ENCODE measurements around the gene IL23R.

The IL23R gene

GRCh38 chr1:67290236-67290635 lies 124.0 kb downstream of the IL23R start:
- FAIRE-seq (no peak), DNase-seq (ENCODE audit: insufficient read length, low spot score) (no peak)
- TF ChIP-seq, protein P1, sequence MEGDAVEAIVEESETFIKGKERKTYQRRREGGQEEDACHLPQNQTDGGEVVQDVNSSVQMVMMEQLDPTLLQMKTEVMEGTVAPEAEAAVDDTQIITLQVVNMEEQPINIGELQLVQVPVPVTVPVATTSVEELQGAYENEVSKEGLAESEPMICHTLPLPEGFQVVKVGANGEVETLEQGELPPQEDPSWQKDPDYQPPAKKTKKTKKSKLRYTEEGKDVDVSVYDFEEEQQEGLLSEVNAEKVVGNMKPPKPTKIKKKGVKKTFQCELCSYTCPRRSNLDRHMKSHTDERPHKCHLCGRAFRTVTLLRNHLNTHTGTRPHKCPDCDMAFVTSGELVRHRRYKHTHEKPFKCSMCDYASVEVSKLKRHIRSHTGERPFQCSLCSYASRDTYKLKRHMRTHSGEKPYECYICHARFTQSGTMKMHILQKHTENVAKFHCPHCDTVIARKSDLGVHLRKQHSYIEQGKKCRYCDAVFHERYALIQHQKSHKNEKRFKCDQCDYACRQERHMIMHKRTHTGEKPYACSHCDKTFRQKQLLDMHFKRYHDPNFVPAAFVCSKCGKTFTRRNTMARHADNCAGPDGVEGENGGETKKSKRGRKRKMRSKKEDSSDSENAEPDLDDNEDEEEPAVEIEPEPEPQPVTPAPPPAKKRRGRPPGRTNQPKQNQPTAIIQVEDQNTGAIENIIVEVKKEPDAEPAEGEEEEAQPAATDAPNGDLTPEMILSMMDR (IDR thresholded peaks at IDR 0.05; ENCODE audit: insufficient read depth, missing control alignments): no peak

- FAIRE-seq: no peak
- TF ChIP-seq, protein P1 (IDR thresholded peaks at IDR 0.05; ENCODE audit: insufficient read depth, missing control alignments): no peak
Observed at GRCh38 chr1:67294836-67295617, 128.8 kb downstream of the IL23R start.

GRCh38 chr1:67298762-67299161 lies 132.5 kb downstream of the IL23R start:
- DNase-seq (ENCODE audit: insufficient read length, low spot score): no peak
- TF ChIP-seq, protein P1 (IDR thresholded peaks at IDR 0.05; ENCODE audit: insufficient read depth, missing control alignments): no peak
- no peak for FAIRE-seq

More at GRCh38 chr1:67294836-67295617, 128.8 kb downstream of the IL23R start:
- no peak for DNase-seq (ENCODE audit: insufficient read length, low spot score)

- TF ChIP-seq, protein P1 (IDR thresholded peaks at IDR 0.05; ENCODE audit: insufficient read depth, missing control alignments): no peak
- no peak for FAIRE-seq
- DNase-seq (ENCODE audit: insufficient read length, low spot score): no peak
Observed at GRCh38 chr1:67299296-67299695, 133.0 kb downstream of the IL23R start.

DNA sequence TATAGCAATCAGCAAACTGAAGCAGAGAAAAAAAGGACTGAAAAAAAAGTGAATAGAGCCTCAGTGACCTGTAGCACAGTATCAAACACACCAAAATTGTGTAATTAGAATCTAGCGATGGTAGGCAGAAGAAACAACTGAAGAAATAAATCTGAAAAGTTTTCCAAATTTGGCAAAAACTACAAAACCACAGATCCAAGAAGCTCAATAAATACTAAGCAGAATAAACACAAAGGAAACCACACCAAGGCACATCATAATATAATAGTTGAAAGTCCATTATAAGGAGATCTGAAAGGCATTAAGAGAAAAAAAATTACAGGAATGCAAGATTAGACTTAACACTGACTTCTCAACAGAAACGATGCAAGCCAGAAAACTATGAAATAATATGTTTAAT lies 134.3 kb downstream of the IL23R start:
- FAIRE-seq (no peak), DNase-seq (ENCODE audit: insufficient read length, low spot score) (no peak)
- TF ChIP-seq, protein P1 (IDR thresholded peaks at IDR 0.05; ENCODE audit: insufficient read depth, missing control alignments): no peak

DNA sequence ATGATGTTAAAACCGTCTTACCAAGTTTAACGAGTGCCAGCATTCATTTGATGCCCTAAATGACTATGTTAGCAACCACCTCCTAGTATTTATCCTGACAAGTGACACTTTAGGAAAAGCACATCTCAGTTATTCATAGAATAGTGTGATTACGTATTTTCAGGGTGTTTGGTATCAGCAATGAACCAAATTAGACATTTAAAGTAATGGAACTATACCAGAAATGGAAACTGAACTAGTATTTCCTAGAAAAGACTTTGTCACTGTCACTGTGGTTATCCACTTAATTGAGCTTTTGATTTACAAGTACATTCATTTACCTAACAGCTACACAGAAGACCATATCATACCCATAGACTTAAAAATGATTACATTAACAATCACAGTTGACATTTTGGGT lies 137.8 kb downstream of the IL23R start:
- FAIRE-seq: no peak
- DNase-seq (ENCODE audit: insufficient read length, low spot score): no peak
- TF ChIP-seq, protein P1 (IDR thresholded peaks at IDR 0.05; ENCODE audit: insufficient read depth, missing control alignments): no peak

- FAIRE-seq (no peak), DNase-seq (ENCODE audit: insufficient read length, low spot score) (no peak)
- TF ChIP-seq, protein P1 (IDR thresholded peaks at IDR 0.05; ENCODE audit: insufficient read depth, missing control alignments): no peak
Observed at GRCh38 chr1:67306547-67306946, 140.3 kb downstream of the IL23R start.

Data from D721Med (cell line).